ENCODE results near the gene SURF4.
A peak's percentile ranks its signal among the peaks of the same experiment; 100 is the strongest.

Gene SURF4

DNA sequence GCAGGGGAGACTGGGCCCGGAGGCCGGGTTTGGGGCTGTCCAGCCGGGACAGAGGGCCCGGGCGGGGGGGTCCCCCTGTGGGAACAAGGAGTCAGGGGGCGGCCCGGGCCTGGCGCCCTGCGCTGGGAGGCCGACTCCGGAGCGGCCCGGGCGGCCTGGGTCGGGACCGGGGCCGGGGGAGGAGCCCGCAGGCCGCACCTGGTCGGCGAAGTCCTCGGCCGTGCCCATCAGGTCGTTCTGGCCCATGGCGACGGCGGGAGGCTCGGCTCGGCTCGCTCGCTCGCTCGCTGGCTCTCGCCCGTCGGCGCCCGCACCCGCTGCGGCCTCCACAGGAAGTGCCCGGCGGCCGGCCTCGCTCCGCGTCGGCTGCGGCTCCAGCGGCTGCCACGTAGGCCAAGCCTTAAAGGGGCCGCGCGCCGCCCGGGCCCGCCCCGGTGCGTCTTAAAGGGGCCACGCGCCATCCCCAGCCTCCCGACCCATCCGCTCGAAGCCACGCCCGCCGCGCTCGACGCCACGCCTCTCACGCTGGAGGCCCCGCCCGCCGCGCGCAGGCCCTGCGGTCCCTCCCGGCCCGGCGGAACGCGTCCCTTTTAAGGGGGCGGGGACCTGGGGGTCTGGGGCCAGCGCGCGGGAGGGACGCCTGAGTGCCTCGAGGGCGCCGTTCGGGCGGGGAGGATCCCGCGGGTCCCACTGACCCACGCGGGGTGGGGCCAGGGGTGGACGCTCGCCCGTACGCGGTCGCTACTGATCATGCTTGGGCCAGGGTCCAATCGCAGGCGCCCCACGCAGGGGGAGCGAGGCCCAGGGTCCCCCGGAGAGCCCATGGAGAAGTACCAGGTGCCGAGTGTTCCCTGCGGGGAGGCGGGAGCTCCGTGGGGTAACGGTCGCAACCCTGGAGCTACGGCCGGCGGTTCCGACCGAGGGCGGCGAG, at the start of gene SURF4, which contains the start of gene STKLD1:
TSS of gene SURF4 (minus strand) at position 337 of the 931 bp plus-strand sequence. CDS start at position 246, 91 bp downstream.
TSS of gene STKLD1 (plus strand) at position 643 of the 931 bp plus-strand sequence. CDS start at position 751, 108 bp downstream.
- peak; percentile 93 for DNase-seq

DNA sequence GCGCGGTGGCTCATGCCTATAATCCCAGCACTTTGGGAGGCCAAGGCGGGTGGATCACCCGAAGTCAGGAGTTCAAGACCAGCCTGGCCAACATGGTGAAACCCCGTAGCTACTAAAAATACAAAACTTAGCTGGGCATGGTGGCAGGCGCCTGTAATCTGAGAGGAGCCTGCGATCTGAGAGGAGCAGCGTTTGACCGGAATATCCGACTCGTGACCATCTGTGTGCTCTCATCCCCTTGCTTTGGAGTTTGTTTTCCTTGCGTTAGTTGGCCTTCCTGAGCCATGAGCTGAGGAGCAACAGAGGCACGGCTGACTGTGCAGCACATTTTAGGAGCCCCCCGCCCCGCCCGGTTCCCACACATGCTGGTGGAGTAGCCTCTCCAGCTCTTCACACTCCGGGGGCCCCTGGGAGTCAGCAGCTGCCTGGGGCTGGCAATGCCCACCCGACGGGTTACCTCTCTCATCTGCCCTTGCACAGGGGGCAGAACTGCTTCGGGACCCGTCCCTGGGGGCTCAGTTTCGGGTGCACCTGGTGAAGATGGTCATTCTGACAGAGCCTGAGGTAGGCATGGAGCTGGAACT, 49.3 kb upstream of the SURF4 start:
- DNase-seq = no peak

DNA sequence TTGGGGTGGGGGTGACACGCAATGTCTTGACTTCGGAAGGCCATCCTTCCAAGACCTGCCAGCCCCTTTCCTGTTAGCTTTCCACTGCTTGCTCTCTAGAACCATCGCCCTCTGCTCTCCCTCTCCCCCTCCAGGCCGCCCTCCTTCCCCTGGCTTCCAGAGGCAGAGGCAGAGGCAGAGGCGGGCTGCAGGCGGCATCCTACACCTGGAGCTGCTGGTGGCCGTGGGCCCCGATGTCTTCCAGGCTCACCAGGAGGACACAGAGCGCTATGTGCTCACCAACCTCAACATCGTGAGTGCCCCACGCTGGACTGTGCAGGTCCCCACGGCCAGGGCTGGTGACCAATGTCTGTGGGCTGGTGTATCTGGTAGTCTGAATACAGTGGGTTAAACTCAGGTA, 48.3 kb upstream of the SURF4 start:
- no peak for DNase-seq

DNA sequence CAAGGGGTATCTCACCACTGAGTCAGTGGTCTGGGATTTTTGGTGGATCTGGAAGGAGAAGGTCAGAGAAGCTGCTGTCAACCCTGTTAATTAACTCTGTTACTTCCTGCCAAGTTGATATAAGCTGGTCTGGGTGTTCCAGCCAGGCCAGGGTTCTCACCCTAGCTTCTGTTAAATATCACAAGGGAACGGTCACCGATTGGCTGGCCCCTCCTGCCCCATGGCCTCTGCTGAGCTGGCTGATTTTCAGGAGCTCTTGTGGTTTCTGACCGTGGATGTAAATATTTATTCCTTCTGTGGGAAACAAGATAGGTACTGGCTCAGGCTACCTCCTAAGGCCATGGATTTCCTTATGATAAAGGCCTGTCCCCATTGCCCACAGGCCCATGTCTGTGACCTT, 47.4 kb upstream of the SURF4 start:
- no peak for DNase-seq

DNA sequence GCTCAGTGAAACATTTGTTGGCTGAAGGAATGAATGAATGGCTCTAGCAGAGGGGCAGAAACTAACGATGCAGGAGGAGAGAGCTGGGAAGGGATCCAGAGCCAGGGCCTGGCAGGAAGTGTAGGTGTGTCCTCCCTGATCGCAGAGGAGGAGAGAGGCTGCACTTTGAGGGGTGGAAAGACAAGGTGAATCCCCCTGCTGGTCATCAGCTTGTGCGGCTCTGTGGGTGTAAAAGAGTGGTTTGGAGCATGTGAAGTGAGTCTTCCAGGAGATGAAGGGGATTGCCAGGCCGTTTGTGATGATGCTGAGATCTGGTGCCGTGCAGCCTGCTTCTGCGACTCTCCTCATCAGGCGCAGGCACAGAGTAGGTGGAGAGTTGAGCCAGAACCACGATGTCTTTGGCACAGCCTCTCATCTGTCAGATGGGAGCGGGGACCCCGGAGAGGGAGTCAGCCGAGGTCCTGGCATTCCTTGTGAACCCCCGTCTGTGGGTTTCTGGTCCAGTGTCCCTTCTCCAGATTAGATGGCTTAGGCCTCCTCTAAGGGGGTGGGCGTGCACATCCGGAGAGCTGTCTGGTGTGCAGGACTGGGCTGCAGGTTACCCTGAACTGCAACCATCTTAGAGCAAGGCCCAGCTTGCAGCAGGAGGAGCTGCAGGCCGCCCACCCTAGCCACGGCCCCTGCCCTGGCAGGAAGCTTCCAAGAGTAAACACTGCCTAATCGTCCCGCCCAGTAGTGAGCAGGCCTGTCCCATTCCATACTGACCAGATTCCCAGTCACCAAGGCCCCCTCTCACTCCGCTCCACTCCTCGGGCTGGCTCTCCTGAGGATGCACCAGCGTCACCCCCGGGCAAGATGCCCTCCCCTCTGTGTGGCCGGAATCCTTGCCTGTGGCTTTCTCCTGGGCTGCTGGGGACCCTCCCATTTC, 46.0 kb upstream of the SURF4 start, which contains the start of gene ADAMTS13:
TSS of gene ADAMTS13 (plus strand) at position 753 of the 928 bp plus-strand sequence. CDS start at position 830, 77 bp downstream.
- no peak for DNase-seq

DNA sequence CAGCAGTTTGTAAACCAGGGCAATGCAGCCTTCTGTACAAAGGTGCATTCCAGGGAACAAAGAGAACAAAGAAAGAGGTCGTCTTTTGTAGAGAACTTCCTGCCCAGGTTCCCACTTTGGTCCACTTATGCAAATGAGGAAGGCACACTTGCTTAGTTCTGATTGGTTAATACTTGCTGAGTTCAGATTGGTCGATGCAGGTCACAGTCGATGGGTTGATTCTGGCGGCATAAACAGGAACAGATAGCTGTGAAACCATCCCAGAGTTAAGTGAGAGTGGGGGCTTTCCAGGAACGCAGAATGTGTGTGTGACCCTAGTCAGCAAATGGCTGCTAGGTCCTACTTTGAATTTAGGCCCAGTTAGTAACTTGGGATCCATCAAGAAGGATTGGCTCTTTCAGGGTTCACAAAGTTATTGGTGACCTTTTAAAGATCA, 44.5 kb upstream of the SURF4 start:
- DNase-seq = no peak

DNA sequence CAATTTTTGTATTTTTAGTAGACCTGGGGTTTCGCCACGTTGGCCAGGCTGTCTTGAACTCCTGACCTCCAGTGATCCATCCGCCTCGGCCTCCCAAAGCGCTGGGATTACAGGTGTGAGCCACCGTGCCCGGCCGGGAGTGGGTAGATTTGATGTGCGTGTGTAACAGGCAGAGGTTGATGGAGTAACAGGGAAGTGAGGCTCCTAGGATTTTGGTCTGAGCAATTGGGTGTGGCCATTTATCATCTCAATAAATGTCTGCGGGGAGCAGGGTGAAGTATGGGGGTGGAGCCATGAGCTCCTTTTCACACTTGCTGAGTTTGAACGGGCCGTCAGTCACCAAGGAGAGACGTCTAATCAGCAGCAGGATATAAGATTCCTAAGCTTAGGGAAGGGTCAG, 43.1 kb upstream of the SURF4 start:
- no peak for DNase-seq

DNA sequence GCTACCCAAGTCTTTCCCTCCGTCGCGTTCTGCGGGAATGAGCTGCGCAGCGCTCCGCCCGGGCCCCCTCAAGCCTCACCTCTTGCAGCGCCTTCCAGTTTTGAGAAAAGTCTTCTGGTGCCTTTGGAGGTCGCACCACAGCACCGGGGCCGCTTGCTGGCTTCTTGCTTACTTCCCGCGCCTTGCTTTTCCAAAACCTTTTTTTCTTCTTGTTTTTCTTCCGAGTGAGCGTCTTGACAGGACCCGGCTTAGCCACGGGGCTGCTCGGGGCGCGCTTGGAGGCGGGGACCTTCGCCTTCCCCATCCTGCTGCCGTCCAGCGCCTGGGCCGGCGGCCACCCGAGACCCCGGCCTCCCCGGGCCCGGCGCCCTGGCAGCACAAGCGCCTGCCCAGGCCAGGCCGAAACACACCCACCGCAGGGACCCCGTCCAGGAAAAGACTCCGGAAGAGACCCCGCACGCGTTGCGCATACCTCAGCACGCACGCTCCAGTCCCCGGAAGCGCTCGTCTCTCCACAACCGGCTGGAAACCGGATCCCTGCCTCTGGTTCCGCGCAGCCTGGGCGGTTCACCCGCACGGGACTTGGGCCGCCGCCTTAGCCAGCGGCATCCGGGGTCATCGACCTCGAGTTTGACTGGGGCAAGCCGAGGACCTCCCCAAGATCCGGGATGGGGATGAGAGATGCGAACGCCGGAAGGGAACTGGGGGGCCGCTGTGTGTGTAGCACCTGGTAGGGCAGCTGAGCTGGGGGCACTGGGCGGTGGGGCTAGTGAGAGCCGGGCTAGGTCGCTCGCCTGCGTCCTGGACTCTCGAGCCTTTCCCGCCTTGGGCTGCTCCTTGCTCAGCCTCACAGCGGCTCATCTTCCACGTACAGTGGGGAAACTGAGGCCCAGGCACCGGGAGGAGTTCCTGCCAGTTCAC, 41.9 kb upstream of the SURF4 start, which contains the start of gene REXO4:
TSS of gene REXO4 (minus strand) at position 470 of the 921 bp plus-strand sequence. CDS start at position 304, 166 bp downstream.
- DNase-seq = peak; percentile 95

DNA sequence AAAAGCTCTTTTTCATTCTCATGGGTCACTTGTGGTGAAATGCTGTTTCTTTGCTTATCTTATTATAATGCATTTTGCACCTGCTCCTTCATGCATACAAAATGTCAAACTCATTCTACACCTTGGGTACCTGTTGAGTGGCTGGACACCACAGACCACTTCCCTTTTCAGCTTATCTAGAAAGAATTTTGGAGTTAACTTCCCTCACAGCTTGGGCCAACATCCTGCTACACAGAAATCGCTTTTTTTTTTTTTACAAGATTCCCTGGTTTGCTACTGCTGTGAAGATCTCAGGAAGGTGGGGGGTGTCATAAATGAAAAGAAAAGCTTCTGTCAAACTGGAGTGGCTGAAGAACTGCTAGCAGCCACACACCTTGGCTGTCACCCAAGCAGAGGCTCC, 39.3 kb upstream of the SURF4 start:
- DNase-seq = no peak

DNA sequence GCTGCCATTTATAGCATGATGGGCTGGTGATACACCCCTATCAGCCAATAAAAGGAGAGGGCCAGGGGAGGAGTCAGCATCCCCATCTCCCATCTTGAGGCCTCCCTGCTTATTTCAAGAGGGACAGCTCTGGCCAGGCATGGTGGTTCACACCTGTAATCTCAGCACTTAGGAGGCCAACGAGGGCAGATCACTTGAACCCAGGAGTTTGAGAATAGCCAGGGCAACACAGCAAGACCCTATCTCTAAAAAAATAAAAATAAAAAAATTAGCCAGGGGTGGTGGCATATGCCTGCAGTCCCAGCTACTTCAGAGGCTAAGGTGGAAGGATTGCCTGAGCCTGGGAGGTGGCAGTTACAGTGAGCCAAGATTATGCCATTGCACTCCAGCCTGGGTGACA, 32.2 kb upstream of the SURF4 start:
- DNase-seq = no peak

DNA sequence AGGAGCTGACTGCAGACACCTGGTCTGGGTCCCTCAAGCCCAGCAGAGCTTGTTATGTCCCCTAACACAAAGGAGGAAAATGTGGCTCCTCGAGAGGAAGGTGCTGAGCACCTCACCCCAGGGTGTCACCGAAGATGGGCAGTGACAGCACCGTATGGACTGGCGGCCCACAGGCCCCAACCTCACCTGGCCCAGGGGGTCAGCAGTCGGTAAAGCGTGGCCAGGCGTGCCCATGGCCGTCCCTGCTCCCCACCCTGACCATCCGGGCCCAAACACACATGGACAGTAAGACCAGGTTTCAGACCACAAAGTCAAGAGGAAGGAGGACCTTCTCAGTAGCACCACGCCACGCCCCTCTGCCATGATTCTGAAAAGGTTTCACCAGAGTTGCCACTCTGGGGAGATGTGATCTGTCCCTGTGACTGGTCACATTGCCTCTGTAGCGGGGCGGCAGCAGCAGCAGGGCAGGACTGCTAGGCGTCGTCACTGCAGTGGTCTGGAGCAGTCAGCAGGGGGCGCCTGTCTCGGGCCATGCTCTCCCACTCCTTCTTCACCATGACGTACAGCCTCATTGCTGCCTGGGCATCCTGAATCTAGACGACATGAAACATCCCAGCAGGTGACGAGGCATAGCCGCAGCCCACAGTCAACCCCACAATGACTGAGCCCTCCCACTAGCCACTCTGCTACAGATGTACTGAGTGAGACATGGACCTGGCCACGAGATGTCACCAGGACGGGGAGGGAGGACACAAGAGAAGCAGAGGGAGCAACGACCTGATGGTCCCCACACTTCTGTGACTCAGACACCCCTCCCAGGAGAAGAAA, 30.8 kb upstream of the SURF4 start:
- DNase-seq = peak; percentile 55

DNA sequence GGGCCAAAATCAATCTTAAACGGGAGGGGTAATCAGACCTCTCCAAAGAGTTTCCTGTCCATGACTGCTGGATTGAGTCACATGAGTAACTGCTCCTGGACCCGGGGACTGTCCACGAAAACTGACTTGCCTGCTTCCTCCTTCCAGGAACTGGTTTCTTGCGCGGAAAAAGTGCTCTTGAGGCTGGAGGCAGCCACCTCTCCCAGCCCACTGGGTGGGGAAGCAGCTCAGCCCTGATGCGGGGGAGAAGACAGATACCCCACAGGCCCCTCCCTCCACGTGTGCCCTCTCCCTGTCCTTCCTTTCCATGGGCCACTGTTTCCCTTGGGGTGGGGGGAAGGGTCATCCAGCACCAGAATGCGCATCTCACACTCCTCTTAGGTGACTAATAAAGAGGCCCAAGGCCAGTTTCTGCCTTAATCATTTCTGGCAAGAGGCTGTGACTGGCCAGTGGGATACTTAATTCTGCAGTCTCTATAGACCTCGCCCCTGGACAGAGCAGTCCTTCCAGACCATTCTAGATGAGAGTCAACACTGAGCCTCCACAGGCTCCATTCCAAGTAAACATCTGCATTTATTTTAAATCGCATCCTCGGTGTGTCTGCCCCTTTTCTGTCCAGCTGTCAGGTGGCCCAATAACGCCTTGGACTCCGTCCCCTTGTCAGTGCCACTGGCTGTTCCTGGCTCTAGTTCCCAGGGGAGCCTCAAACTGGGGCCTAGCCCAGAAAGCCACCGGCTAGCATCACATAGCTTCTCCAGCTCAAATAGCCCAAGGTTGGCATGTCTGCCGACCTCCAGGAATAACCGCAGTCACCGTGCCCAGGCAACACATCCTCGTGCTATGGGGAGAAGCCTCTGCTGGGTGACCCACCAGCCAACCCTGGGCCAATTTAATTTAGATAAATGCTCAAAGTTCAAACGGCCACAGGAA, 29.9 kb upstream of the SURF4 start:
- no peak for DNase-seq

DNA sequence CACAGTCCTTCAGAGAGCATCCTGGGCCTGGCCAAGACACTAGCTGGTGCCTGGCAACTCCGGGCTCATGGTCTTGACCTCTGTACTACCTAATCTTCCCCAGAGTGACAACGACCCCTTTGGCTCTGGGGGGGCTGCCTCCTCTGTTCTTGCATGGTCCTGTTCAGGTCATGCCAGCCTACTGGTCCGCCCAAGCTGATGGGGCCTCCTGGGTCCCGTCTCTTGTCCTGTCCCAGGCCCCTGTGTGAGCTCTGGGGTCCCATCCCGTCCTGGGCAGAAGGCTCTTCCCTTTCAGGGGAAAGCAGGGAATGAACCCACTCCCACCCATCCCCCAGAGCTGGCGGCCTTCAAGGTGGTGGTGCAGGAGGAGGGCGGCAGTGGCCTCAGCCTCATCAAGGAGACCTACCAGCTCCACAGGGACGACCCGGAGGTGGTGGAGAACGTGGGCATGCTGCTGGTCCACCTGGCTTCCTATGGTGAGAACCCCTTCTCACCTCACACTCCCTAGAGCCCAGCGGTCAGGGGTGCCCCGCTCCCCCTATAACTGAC, 28.7 kb upstream of the SURF4 start:
- no peak for DNase-seq

DNA sequence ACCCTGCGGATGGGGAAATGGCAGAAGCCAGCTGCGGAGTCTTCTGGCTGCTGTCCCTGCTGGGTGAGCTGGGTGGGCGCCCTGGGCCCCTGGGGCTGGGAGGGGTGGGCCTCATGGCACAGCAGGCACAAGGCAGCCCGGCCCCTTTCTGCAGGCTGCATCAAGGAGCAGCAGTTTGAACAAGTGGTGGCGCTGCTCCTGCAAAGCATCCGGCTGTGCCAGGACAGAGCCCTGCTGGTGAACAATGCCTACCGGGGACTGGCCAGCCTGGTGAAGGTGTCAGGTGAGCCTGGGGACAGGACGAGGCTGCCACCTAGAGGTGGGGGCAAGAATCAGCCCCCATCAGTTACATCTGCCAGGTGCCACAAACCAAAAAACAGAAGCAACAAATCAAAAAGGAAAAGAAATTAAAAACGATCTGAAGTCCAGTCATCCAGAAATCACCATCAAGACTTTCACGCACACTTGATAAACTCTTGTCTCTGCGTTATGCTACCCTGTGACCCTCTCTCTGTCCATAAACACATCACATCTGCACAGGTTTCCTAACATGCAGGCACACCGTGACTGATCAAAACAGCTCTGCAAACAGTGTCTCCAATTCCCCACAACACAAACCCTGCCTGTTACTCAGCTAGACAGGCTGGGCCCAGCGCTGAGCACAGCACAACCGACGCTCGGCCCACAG, 28.1 kb upstream of the SURF4 start:
- peak; percentile 48 for DNase-seq

DNA sequence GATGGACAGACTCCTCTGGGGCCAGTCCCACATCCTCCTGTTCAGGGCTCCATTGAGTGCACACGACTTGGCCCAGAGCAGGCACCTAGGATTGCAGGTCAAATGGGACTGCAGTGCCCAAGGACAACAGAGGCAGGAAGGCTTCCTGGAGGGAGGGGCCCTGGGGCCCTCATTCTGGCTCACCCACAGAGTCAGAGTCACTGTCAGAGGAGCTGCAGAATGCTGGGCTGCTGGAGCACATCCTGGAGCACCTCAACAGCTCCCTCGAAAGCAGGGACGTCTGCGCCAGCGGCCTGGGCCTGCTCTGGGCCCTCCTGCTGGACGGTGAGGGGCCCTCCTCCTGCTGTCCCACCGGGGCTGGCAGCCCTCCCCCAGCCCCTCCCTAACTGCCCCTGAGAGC, 26.8 kb upstream of the SURF4 start:
- DNase-seq = no peak

DNA sequence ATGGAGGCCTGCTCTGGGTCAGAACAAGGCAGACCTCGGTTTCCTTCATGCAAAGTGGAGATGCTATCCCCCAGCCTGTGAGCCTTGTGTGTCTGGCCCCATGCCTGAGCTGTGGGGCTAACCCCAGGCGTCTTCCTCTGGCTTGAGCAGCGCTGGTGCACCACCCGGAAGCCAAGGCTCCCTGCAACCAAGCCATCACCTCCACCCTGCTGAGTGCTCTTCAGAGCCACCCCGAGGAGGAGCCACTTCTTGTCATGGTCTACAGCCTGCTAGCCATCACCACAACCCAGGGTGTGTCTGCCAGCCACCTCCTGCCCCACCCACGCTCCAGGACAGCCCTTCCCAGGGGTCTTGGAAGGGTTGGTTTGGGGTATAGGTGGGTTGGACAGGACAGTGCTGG, 25.7 kb upstream of the SURF4 start:
- no peak for DNase-seq

DNA sequence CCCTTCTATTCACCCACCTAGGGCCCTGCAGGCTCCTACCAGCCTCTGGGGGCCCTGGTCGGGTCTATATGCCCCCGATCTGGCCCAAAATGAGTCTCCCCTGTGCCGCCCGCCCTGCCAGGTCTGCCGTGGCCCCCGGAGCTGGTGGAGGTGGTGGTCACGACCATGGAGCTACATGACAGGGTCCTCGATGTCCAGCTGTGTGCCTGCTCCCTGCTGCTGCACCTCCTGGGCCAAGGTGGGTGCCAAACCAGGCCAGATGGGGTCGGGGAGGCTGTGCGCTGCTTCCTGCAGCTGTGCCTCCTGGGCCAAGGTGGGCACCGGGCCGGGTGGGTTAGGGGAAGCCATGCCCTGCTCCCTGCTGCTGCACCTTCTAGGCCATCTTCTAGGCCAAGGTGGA, 24.4 kb upstream of the SURF4 start:
- no peak for DNase-seq

DNA sequence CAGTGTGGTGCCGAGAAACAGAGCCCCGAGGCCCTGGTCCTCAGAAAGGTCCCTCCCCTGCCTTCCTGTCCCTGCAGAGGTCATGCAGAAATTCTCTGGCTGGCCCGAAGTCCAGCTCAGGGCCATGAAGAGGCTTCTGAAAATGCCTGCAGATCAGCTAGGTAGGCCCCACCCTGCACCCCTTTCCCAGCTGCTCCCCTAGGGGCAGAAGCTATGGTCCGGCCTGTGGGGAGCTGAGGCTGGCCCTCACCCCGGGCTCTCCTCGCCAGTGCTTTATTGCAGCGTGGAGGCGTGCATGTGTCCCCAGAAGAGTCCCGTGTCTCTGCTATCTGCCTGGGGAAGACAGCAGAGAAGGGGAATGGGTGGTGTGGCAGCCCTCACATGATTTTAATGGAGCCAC, 22.0 kb upstream of the SURF4 start:
- no peak for DNase-seq

DNA sequence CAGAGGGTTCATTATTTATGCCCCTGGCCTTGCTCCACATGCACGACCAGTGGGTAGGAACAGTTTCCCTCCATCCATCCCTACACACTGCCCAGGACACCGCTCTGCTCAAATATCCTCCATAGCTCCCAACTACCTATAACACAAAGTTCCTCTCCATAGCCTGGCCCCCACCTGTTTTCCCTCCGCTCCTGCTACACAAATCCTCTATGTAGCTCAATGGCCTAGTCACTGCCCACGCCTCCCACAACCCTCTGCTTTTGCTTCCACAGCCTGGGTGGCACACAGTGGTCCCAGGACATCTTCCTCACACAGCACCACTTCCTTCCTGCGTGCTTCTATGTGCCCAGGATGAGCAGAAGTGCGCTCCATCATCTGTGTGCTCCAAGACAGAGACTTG, 21.5 kb upstream of the SURF4 start:
- no peak for DNase-seq
